H4 (cell line): ENCODE results near the gene HPCAL1. TPM values are rescaled to one million over a fixed set of nuclear protein-coding genes. Genes with fewer than 3 reads are reported as not detected.

Source experiments
- DNase-seq: peaks from one replicate; pipeline ENCODE4 v3.0.0-alpha.2; 2015; ENCODE audit warnings: low spot score
- total RNA-seq: library from RNA; depleted of rRNA; stranded (reverse); fragments of >200 nt; shearing (Covaris generic); gene quantifications from 2 replicates; pipeline ENCODE4 v1.2.3, GENCODE V29; 2014

HPCAL1 gene
- total RNA-seq, 1 experiment from 2014 or later = 50.8 TPM

GRCh38 chr2:10303181-10303693, 533 bp downstream of the HPCAL1 start:
- no peak for DNase-seq

- DNase-seq = no peak
These were observed 1.1 kb downstream of the HPCAL1 start for GRCh38 chr2:10303694-10304378.

GRCh38 chr2:10304458-10305253, 2.0 kb downstream of the HPCAL1 start:
- no peak for DNase-seq

- peak; percentile 77 for DNase-seq
These were observed 2.5 kb downstream of the HPCAL1 start for GRCh38 chr2:10305254-10305635.

- DNase-seq = no peak
These were observed 3.0 kb downstream of the HPCAL1 start for GRCh38 chr2:10305715-10306114.

- no peak for DNase-seq
These were observed 4.3 kb downstream of the HPCAL1 start for GRCh38 chr2:10306901-10307463.

- no peak for DNase-seq
These were observed 5.0 kb downstream of the HPCAL1 start for GRCh38 chr2:10307561-10308156.

GRCh38 chr2:10308866-10309265, 6.2 kb downstream of the HPCAL1 start:
- no peak for DNase-seq

- no peak for DNase-seq
These were observed 6.6 kb downstream of the HPCAL1 start for GRCh38 chr2:10309286-10309685.

- DNase-seq = no peak
These were observed 7.7 kb downstream of the HPCAL1 start for GRCh38 chr2:10310309-10310888.

- DNase-seq = no peak
These were observed 9.0 kb downstream of the HPCAL1 start for GRCh38 chr2:10311736-10312135.

- no peak for DNase-seq
These were observed 9.8 kb downstream of the HPCAL1 start for GRCh38 chr2:10312437-10312957.

GRCh38 chr2:10316336-10316735, 13.6 kb downstream of the HPCAL1 start:
- DNase-seq = no peak

- DNase-seq = no peak
These were observed 14.2 kb downstream of the HPCAL1 start for GRCh38 chr2:10316860-10317259.

GRCh38 chr2:10317646-10318045, 14.9 kb downstream of the HPCAL1 start:
- no peak for DNase-seq

- DNase-seq = no peak
These were observed 15.6 kb downstream of the HPCAL1 start for GRCh38 chr2:10318345-10318744.

- DNase-seq = no peak
These were observed 17.3 kb downstream of the HPCAL1 start for GRCh38 chr2:10319892-10320574.

GRCh38 chr2:10320575-10320931, 17.8 kb downstream of the HPCAL1 start:
- no peak for DNase-seq

- DNase-seq = no peak
These were observed 18.2 kb downstream of the HPCAL1 start for GRCh38 chr2:10320933-10321332.

GRCh38 chr2:10321622-10322021, 18.9 kb downstream of the HPCAL1 start:
- DNase-seq = no peak

- no peak for DNase-seq
These were observed 19.8 kb downstream of the HPCAL1 start for GRCh38 chr2:10322481-10322880.
